ENCODE results near the gene S100P. TPM values are rescaled to one million over a fixed set of nuclear protein-coding genes. Genes with fewer than 3 reads are reported as not detected.
A peak's percentile ranks its signal among the peaks of the same experiment; 100 is the strongest.

The S100P gene
- polyA plus RNA-seq, 2 of the 4 experiments (the other 2 are of a cell fraction): 20.9 to 171 TPM

DNA sequence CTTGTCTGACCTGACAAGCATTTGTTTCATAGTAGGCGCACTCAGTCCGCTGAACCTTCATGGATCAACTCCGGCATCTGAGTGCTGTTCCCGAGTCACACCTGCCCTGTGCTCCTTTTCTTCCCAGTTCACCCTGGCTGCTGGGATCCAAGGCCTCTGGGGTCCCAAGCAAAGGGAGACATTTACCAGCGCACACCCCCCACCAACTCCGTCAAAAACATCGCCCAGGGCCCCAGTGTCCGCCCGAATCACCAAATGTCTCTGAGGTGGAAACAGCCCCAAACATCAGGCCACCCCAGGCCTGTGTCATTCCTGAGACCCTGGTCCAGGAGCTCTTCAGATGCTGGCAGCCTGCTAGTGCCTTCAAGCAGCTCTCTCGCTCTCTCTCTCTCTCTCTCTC lies 27.4 kb downstream of the S100P start:
- Histone ChIP-seq H3K4me2 (no peak overlapping the region), H3K4me3 (no peak overlapping the region), H3K27ac (peak overlapping the region; percentile 66 to 72; a peak in 3 of 6 replicates), H3K9me3 (no peaks in the 10 kb centered on the region), H3K4me1 (peaks cover 19% of the 10 kb centered on the region; the same call in 1 of the 3 replicates)
- no peak for FAIRE-seq
- ChIA-PET POLR2A (interaction anchor here (1.9 kb wide), 1 partner anchor 153 kb away, joined by 8 read pairs; no protein-coding TSS in a partner anchor), CTCF (interaction anchor here (0.9 to 9.0 kb wide), 13 partner anchors 10 to 362 kb away, joined by 3 to 168 read pairs (median 6); partner anchors contain the start of gene GRPEL1)
- no peak for DNase-seq (ENCODE audit: low read depth in 1 of 2, low spot score in 1 of 2)
- ATAC-seq: no peak
- 94% methylated on average over 10 of the region's 10 CpGs for WGBS (ENCODE audit: missing lambda C conversion rate)
- no peak for TF ChIP-seq CEBPB (IDR thresholded peaks at IDR 0.05)
- TF ChIP-seq ZFP36 (IDR thresholded peaks at IDR 0.05; ENCODE audit: borderline replicate concordance, partially characterized antibody): no peak
- no peak for TF ChIP-seq HEYL (CRISPR knock-in tag; IDR thresholded peaks at IDR 0.05)
- TF ChIP-seq, protein P1, sequence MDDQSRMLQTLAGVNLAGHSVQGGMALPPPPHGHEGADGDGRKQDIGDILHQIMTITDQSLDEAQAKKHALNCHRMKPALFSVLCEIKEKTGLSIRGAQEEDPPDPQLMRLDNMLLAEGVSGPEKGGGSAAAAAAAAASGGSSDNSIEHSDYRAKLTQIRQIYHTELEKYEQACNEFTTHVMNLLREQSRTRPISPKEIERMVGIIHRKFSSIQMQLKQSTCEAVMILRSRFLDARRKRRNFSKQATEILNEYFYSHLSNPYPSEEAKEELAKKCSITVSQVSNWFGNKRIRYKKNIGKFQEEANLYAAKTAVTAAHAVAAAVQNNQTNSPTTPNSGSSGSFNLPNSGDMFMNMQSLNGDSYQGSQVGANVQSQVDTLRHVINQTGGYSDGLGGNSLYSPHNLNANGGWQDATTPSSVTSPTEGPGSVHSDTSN (IDR thresholded peaks at IDR 0.05): no peak
- no peak for TF ChIP-seq CHD4 (IDR thresholded peaks at IDR 0.05; ENCODE audit: borderline replicate concordance)

DNA sequence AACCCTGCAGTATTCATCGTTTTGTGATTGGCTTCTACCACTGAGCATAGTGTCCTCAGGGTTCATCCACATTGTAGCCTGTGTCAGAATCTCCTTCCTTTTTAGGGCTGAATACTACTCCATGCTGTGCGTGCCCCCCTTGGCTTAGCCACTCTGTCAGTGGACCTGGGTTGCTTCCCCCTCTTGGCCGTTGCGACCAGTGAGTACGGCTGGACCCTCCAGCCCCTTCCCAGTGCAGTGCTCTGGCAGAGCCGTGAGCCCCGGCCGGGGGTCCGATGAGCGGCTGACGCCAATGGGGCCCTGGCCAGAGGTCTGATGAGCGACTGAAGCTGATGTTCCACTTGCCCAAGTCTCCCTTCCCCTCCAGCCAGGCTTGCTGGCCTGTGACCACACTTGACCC lies 29.2 kb downstream of the S100P start:
- CTCF ChIA-PET: interaction anchor here (2.7 to 9.0 kb wide), 2 partner anchors 151 to 348 kb away, joined by 8 to 168 read pairs; no protein-coding TSS in a partner anchor
- 85% methylated on average over 11 of the region's 12 CpGs for WGBS (ENCODE audit: missing lambda C conversion rate)

DNA sequence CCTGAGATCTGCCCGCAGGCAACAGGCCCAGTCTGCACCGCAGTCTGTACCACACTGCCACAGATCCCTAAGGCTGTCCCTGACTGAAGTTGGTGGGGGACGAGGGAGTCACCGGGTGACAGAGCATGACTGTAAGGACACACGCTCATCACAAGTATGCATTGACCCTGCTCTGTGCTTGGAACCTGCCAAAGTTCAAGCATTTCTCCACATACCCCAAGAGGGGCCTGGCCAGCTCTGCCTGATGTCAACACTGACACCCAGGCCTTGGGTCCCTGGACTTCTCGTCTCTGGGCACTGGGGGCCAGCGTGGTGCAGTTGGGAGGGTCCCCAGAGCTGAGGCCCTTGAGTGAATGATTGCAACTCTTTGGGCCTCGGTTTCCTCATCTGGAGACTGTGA lies 30.2 kb downstream of the S100P start:
- Histone ChIP-seq H3K4me1 (peaks cover 7% of the 10 kb centered on the region; the same call in 1 of the 3 replicates), H3K4me3 (no peak overlapping the region), H3K27ac (no peak overlapping the region; a peak in 2 of 6 replicates), H3K4me2 (no peak overlapping the region), H3K9me3 (no peaks in the 10 kb centered on the region)
- ChIA-PET POLR2A (no interaction called here), CTCF (interaction anchor here (2.7 to 9.0 kb wide), 2 partner anchors 150 to 347 kb away, joined by 8 to 168 read pairs; no protein-coding TSS in a partner anchor)
- ATAC-seq: no peak
- DNase-seq (ENCODE audit: low read depth in 1 of 2, low spot score in 1 of 2): no peak
- TF ChIP-seq NPAS2 (CRISPR knock-in tag; IDR thresholded peaks at IDR 0.05; ENCODE audit: borderline replicate concordance) (no peak), PHF8 (IDR thresholded peaks at IDR 0.05; ENCODE audit: borderline replicate concordance, low read depth) (no peak), EP300 (IDR thresholded peaks at IDR 0.05) (no peak), ZC3H11A (IDR thresholded peaks at IDR 0.05) (no peak), MYC (IDR thresholded peaks at IDR 0.05; ENCODE audit: borderline replicate concordance, low read length) (no peak), EHMT2 (IDR thresholded peaks at IDR 0.05; ENCODE audit: low read depth) (no peak), CHD2 (IDR thresholded peaks at IDR 0.05; ENCODE audit: low read length, partially characterized antibody) (no peak), NR3C1 (IDR thresholded peaks at IDR 0.05) (no peak)
- TF ChIP-seq, protein P2, sequence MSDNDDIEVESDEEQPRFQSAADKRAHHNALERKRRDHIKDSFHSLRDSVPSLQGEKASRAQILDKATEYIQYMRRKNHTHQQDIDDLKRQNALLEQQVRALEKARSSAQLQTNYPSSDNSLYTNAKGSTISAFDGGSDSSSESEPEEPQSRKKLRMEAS (IDR thresholded peaks at IDR 0.05): no peak
- TF ChIP-seq, protein P3, sequence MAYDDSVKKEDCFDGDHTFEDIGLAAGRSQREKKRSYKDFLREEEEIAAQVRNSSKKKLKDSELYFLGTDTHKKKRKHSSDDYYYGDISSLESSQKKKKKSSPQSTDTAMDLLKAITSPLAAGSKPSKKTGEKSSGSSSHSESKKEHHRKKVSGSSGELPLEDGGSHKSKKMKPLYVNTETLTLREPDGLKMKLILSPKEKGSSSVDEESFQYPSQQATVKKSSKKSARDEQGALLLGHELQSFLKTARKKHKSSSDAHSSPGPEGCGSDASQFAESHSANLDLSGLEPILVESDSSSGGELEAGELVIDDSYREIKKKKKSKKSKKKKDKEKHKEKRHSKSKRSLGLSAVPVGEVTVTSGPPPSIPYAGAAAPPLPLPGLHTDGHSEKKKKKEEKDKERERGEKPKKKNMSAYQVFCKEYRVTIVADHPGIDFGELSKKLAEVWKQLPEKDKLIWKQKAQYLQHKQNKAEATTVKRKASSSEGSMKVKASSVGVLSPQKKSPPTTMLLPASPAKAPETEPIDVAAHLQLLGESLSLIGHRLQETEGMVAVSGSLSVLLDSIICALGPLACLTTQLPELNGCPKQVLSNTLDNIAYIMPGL (CRISPR knock-in tag; IDR thresholded peaks at IDR 0.05; ENCODE audit: borderline replicate concordance): no peak
- TF ChIP-seq, protein P4, sequence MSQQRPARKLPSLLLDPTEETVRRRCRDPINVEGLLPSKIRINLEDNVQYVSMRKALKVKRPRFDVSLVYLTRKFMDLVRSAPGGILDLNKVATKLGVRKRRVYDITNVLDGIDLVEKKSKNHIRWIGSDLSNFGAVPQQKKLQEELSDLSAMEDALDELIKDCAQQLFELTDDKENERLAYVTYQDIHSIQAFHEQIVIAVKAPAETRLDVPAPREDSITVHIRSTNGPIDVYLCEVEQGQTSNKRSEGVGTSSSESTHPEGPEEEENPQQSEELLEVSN (IDR thresholded peaks at IDR 0.05; ENCODE audit: borderline replicate concordance, low read depth): no peak
- FAIRE-seq: no peak
- 63% methylated on average over 3 of the region's 8 CpGs for WGBS (ENCODE audit: missing lambda C conversion rate)

More for the DNA sequence above, 29.2 kb downstream of the S100P start:
- Histone ChIP-seq H3K4me1 (peaks cover 11% of the 10 kb centered on the region; the same call in 1 of the 3 replicates), H3K9me3 (no peaks in the 10 kb centered on the region), H3K4me2 (no peak overlapping the region), H3K27ac (no peak overlapping the region; a peak in 1 of 6 replicates), H3K4me3 (no peak overlapping the region)
- DNase-seq (ENCODE audit: low read depth in 1 of 2, low spot score in 1 of 2) (no peak), FAIRE-seq (no peak), ATAC-seq (no peak)
- POLR2A ChIA-PET: no interaction called here
- TF ChIP-seq ZSCAN20 (CRISPR knock-in tag; IDR thresholded peaks at IDR 0.05) (no peak), HDAC2 (IDR thresholded peaks at IDR 0.05) (no peak), HEYL (CRISPR knock-in tag; IDR thresholded peaks at IDR 0.05) (no peak), SMC3 (IDR thresholded peaks at IDR 0.05) (no peak), POLR2AphosphoS2 (conservative IDR thresholded peaks at IDR 0.05; ENCODE audit: low read length) (no peak), GATA3 (IDR thresholded peaks at IDR 0.05; ENCODE audit: borderline replicate concordance) (no peak), ZC3H11A (IDR thresholded peaks at IDR 0.05) (no peak), JUNB (IDR thresholded peaks at IDR 0.05) (no peak), BHLHE40 (IDR thresholded peaks at IDR 0.05; ENCODE audit: low read depth, low read length) (no peak), TFCP2L1 (CRISPR knock-in tag; IDR thresholded peaks at IDR 0.05) (no peak), RAD21 (conservative IDR thresholded peaks at IDR 0.05 in 1 of 2, IDR thresholded peaks at IDR 0.05 in 1 of 2) (no peak), FOSL2 (IDR thresholded peaks at IDR 0.05) (no peak), FOSL2 (CRISPR knock-in tag; IDR thresholded peaks at IDR 0.05) (no peak)
- TF ChIP-seq, protein P5, sequence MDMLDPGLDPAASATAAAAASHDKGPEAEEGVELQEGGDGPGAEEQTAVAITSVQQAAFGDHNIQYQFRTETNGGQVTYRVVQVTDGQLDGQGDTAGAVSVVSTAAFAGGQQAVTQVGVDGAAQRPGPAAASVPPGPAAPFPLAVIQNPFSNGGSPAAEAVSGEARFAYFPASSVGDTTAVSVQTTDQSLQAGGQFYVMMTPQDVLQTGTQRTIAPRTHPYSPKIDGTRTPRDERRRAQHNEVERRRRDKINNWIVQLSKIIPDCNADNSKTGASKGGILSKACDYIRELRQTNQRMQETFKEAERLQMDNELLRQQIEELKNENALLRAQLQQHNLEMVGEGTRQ (IDR thresholded peaks at IDR 0.05): no peak
- TF ChIP-seq, protein P6, sequence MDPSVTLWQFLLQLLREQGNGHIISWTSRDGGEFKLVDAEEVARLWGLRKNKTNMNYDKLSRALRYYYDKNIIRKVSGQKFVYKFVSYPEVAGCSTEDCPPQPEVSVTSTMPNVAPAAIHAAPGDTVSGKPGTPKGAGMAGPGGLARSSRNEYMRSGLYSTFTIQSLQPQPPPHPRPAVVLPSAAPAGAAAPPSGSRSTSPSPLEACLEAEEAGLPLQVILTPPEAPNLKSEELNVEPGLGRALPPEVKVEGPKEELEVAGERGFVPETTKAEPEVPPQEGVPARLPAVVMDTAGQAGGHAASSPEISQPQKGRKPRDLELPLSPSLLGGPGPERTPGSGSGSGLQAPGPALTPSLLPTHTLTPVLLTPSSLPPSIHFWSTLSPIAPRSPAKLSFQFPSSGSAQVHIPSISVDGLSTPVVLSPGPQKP (IDR thresholded peaks at IDR 0.05; ENCODE audit: low read depth, low read length): no peak
- TF ChIP-seq, protein P7, sequence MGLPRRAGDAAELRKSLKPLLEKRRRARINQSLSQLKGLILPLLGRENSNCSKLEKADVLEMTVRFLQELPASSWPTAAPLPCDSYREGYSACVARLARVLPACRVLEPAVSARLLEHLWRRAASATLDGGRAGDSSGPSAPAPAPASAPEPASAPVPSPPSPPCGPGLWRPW (IDR thresholded peaks at IDR 0.05): no peak

All from A549 (cell line).